H9 (cell line): ENCODE data around the gene ELFN1. TPM values are rescaled to one million over a fixed set of nuclear protein-coding genes. Genes with fewer than 3 reads are reported as not detected.

Experiments
- DNase-seq: peaks from one replicate; pipeline ENCODE4 v3.0.0-alpha.2; 2017
- H2AFZ ChIP-seq: one replicate; pipeline ENCODE4 v1.6.1; 2013; ENCODE audit warnings: mild to moderate bottlenecking, low read length, control low read depth, moderate library complexity
- H2AK5ac ChIP-seq: 2 replicates; pipeline ENCODE4 v1.6.1; 2013; ENCODE audit warnings: low read length, control low read depth, mixed read lengths; ENCODE audit not compliant: insufficient read length
- H2BK120ac ChIP-seq: one replicate; pipeline ENCODE4 v1.6.1; 2013; ENCODE audit warnings: low read depth, mild to moderate bottlenecking, low read length, control low read depth, inconsistent platforms; ENCODE audit not compliant: poor library complexity, severe bottlenecking
- H2BK12ac ChIP-seq: 2 replicates; pipeline ENCODE4 v1.6.1; 2013; ENCODE audit warnings: low read length, control low read depth, mixed read lengths, low read depth; ENCODE audit not compliant: insufficient read length
- H2BK15ac ChIP-seq: 2 replicates; pipeline ENCODE4 v1.6.1; 2013; ENCODE audit warnings: low read depth, low read length, control low read depth
- H2BK20ac ChIP-seq: one replicate; pipeline ENCODE4 v1.6.1; 2013; ENCODE audit warnings: low read depth, mild to moderate bottlenecking, low read length, control low read depth, inconsistent platforms; ENCODE audit not compliant: poor library complexity, severe bottlenecking
- H2BK5ac ChIP-seq: 2 replicates; pipeline ENCODE4 v1.6.1; 2013; ENCODE audit warnings: low read length, control low read depth, mixed read lengths; ENCODE audit not compliant: insufficient read length
- H3K14ac ChIP-seq: 2 replicates; pipeline ENCODE4 v1.6.1; 2013; ENCODE audit warnings: low read length, control low read depth; ENCODE audit not compliant: insufficient read depth
- H3K18ac ChIP-seq: 2 replicates; pipeline ENCODE4 v1.6.1; 2013; ENCODE audit warnings: low read depth, mild to moderate bottlenecking, mixed read lengths, low read length, control low read depth; ENCODE audit not compliant: insufficient read length
- H3K23ac ChIP-seq: 2 replicates; pipeline ENCODE4 v1.6.1; 2013; ENCODE audit warnings: low read length, control low read depth, mixed read lengths, low read depth; ENCODE audit not compliant: insufficient read length
- H3K23me2 ChIP-seq: 2 replicates; pipeline ENCODE4 v1.6.1; 2013; ENCODE audit warnings: low read depth, mild to moderate bottlenecking, mixed read lengths, low read length, control low read depth; ENCODE audit not compliant: insufficient read length, poor library complexity, severe bottlenecking
- H3K27ac ChIP-seq: 2 replicates; pipeline ENCODE4 v1.5.1; 2013; ENCODE audit warnings: low read length, control low read depth, mixed read lengths, low read depth; ENCODE audit not compliant: insufficient read length
- H3K27me3 ChIP-seq: 2 replicates; pipeline ENCODE4 v1.6.1; 2013; ENCODE audit warnings: low read length, control low read depth, inconsistent platforms; ENCODE audit not compliant: insufficient read depth
- H3K4ac ChIP-seq: 2 replicates; pipeline ENCODE4 v1.6.1; 2013; ENCODE audit warnings: low read depth, mild to moderate bottlenecking, control low read depth, inconsistent platforms, low read length, moderate library complexity
- H3K4me1 ChIP-seq: 2 replicates; pipeline ENCODE4 v1.6.1; 2013; ENCODE audit warnings: low read length, control low read depth, inconsistent platforms; ENCODE audit not compliant: insufficient read depth
- H3K4me2 ChIP-seq: 2 replicates; pipeline ENCODE4 v1.6.1; 2013; ENCODE audit warnings: low read length, control low read depth, mixed read lengths; ENCODE audit not compliant: insufficient read length, insufficient read depth
- H3K56ac ChIP-seq: 2 replicates; pipeline ENCODE4 v1.6.1; 2013; ENCODE audit warnings: low read depth, mild to moderate bottlenecking, mixed read lengths, low read length, control low read depth; ENCODE audit not compliant: insufficient read length
- H3K79me1 ChIP-seq: 2 replicates; pipeline ENCODE4 v1.6.1; 2013; ENCODE audit warnings: low read depth, mild to moderate bottlenecking, moderate library complexity, low read length, control low read depth, inconsistent platforms; ENCODE audit not compliant: insufficient read depth, poor library complexity, severe bottlenecking
- H3K79me2 ChIP-seq: 2 replicates; pipeline ENCODE4 v1.6.1; 2013; ENCODE audit warnings: low read length, control low read depth, inconsistent platforms; ENCODE audit not compliant: insufficient read depth
- H3K9ac ChIP-seq: 2 replicates; pipeline ENCODE4 v1.6.1; 2013; ENCODE audit warnings: low read length, control low read depth, mixed read lengths; ENCODE audit not compliant: insufficient read length; ENCODE audit errors: extremely low read depth
- H3K9me3 ChIP-seq: one replicate; pipeline ENCODE4 v1.6.1; 2013; ENCODE audit warnings: low read depth, low read length, inconsistent platforms; ENCODE audit not compliant: control insufficient read depth
- H3T11ph ChIP-seq: one replicate; pipeline ENCODE4 v1.6.1; 2013; ENCODE audit warnings: mild to moderate bottlenecking, low read length, control low read depth, inconsistent platforms
- H4K20me1 ChIP-seq: one replicate; pipeline ENCODE4 v1.6.1; 2013; ENCODE audit not compliant: control insufficient read depth, insufficient read length, insufficient read depth
- H4K5ac ChIP-seq: 2 replicates; pipeline ENCODE4 v1.6.1; 2013; ENCODE audit warnings: low read depth, mild to moderate bottlenecking, mixed read lengths, low read length, control low read depth; ENCODE audit not compliant: insufficient read length
- H4K8ac ChIP-seq: replicated peaks from 2 replicates; pipeline ENCODE4 v1.6.1; 2013; ENCODE audit warnings: low read length, control low read depth, mixed read lengths, low read depth; ENCODE audit not compliant: insufficient read length
- H4K91ac ChIP-seq: 2 replicates; pipeline ENCODE4 v1.6.1; 2013; ENCODE audit warnings: low read depth, mild to moderate bottlenecking, moderate library complexity, mixed read lengths, low read length, control low read depth; ENCODE audit not compliant: insufficient read length
- H3K27ac Mint-ChIP-seq, 3 experiments: 2 replicates in 2 of 3; 3 replicates in 1 of 3; pipeline ENCODE4 v1.8.0; 2020 to 2021; ENCODE audit warnings: mixed read lengths in 3 of 3, mild to moderate bottlenecking in 1 of 3, moderate library complexity in 1 of 3
- H3K27me3 Mint-ChIP-seq: 2 replicates; pipeline ENCODE4 v1.8.0; 2021; ENCODE audit warnings: low read depth, mild to moderate bottlenecking, moderate library complexity, mixed read lengths
- H3K36me3 Mint-ChIP-seq, 3 experiments: 2 replicates in 2 of 3; 3 replicates in 1 of 3; pipeline ENCODE4 v1.8.0; 2020 to 2021; ENCODE audit warnings: low read depth in 3 of 3, mixed read lengths in 3 of 3; ENCODE audit not compliant: insufficient read depth in 1 of 3
- H3K4me1 Mint-ChIP-seq, 2 experiments: 2 replicates each; pipeline ENCODE4 v1.8.0; 2020; ENCODE audit warnings: mixed read lengths in 2 of 2
- H3K4me3 Mint-ChIP-seq, 2 experiments: 2 replicates in 1 of 2; 3 replicates in 1 of 2; pipeline ENCODE4 v1.8.0; 2020 to 2021; ENCODE audit warnings: mild to moderate bottlenecking in 2 of 2, mixed read lengths in 2 of 2, moderate library complexity in 1 of 2
- H3K9me3 Mint-ChIP-seq, 2 experiments: 2 replicates in 1 of 2; 3 replicates in 1 of 2; pipeline ENCODE4 v1.8.0; 2020; ENCODE audit warnings: mild to moderate bottlenecking in 2 of 2, mixed read lengths in 2 of 2, moderate library complexity in 1 of 2
- CTCF ChIP-seq: fragments of 200-600 bp; sonication (generic); conservative IDR thresholded peaks from 3 replicates; pipeline ENCODE4 v1.8.0; 2021; ENCODE audit warnings: antibody characterized with exemption, mild to moderate bottlenecking
- WGBS: extraction: QIAGEN DNeasy Blood & Tissue Kit; methylation state at CpG from one replicate; pipeline ENCODE4 v1.1.7; 2013; ENCODE audit warnings: missing lambda C conversion rate, low lambda C conversion rate, mixed read lengths; ENCODE audit not compliant: insufficient read length; ENCODE audit errors: extremely low coverage; 5-methylcytosine and 5-hydroxymethylcytosine counted together
- total RNA-seq: library from RNA; stranded (reverse); gene quantifications from 2 replicates; pipeline ENCODE4 v1.2.1, GENCODE V29; 2021

Gene ELFN1
- total RNA-seq, 1 experiment from 2014 or later = 3.7 TPM

GRCh38 chr7:1692515-1693418 is 22.7 kb downstream of the ELFN1 start:
- no peak overlapping the region for H3K18ac ChIP-seq
- H3K27ac Mint-ChIP-seq = peak overlapping the region in 2 of 3 experiments; percentile 44 to 55; a peak in 1 of 7 replicates
- no peaks in the 10 kb centered on the region for H3K27me3 ChIP-seq

More at GRCh38 chr7:1692515-1693418, 22.7 kb downstream of the ELFN1 start:
- H2BK12ac ChIP-seq = no peak overlapping the region
- no peaks in the 10 kb centered on the region for H3K79me1 ChIP-seq
- peaks cover 2 to 3% of the 10 kb centered on the region in 2 experiments; a peak in 3 of 5 replicates for H3K9me3 Mint-ChIP-seq
- no peaks in the 10 kb centered on the region for H3K79me2 ChIP-seq
- H3K4me3 Mint-ChIP-seq = no peak overlapping the region
- peaks cover 9 to 18% of the 10 kb centered on the region in 2 experiments for H3K4me1 Mint-ChIP-seq
- no peaks in the 10 kb centered on the region for H3K36me3 Mint-ChIP-seq
- H3K4me2 ChIP-seq = no peak overlapping the region
- H4K91ac ChIP-seq = no peak overlapping the region
- DNase-seq = peak; percentile 8
- no peak overlapping the region for H3K23ac ChIP-seq
- H3K4ac ChIP-seq = no peak overlapping the region
- H2AK5ac ChIP-seq = no peak overlapping the region
- no peak overlapping the region for H4K8ac ChIP-seq
- H3K27me3 Mint-ChIP-seq = peaks cover 11% of the 10 kb centered on the region
- H3K56ac ChIP-seq = no peak overlapping the region
- no peak overlapping the region for H2BK15ac ChIP-seq
- no peaks in the 10 kb centered on the region for H3K23me2 ChIP-seq
- no peak overlapping the region for H3K27ac ChIP-seq
- H2BK5ac ChIP-seq = no peak overlapping the region
- H4K20me1 ChIP-seq = no peaks in the 10 kb centered on the region
- no peak overlapping the region for H3K9ac ChIP-seq
- H3K4me1 ChIP-seq = no peaks in the 10 kb centered on the region; the same call in 1 of the 2 replicates
- no peaks in the 10 kb centered on the region for H3K9me3 ChIP-seq
- WGBS = no CpG with 5 or more reads among the region's 27 CpGs
- no peak for TF ChIP-seq CTCF
- no peak overlapping the region for H4K5ac ChIP-seq
- no peak overlapping the region for H3K14ac ChIP-seq
- no peak overlapping the region for H3T11ph ChIP-seq
- H2AFZ ChIP-seq = no peak overlapping the region
- no peak overlapping the region for H2BK120ac ChIP-seq
- H2BK20ac ChIP-seq = no peak overlapping the region
